ENCODE measurements around the gene WNK1.
"Not testable (repeated sequence)": the region's sequence is repeated elsewhere in the genome, so short reads cannot be mapped to it uniquely, and the experiment has no call there.

The WNK1 gene

DNA sequence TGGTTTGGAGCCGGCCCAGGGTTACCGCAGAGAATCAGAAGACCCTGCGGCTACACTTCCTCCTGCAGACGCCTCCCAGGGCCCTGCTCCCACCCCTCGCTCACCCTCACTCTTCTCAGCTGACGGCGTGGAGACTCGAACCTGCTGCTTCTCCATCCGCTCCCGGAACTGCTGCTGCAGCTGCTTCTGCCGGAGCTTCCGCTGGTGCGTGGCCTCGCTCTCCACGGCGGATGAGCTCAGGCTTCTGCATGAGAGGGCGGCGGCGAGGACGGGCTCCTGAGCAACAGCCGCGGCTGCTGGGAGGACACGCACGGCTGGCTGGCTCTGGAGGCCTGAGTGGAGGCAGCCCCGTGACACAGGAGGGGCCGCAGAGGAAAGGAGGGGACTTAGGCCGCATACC, 163.9 kb downstream of the WNK1 start:
- DNase-seq = no peak

DNA sequence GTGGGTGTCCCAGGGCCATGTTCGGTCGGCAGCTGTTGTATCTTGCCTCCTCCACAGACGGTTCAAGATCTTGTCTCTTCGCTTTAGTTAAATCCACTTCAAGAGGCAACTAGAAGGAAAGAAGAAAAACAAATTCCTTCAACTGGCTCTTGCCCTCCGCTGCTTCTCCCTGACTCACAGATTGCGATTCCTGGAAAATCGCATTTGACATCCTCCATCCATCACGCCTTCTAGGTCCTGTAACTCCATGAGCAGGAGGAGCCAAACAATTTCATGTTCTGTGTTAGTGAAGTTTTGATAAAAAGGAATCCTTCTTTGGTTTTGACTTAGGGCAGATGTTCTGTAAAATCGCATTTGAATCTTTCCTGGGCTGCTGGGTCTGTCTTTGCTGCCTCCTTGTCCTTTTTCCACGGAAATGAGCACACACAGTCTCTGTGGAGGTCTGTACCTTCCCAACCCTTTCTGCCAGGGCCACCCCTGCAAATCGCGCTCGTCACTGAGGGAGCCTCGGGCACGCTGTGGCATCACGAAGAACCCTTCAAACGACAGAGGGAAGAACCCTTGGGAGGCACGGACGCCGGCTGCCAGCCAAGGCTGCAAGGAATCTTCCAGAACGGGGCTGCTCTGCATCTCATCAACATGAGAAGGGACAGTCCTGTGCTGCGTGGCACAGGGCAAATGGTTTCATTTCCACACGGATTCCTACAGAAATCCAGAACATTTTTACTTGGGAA, 164.5 kb downstream of the WNK1 start:
- no peak for DNase-seq

DNA sequence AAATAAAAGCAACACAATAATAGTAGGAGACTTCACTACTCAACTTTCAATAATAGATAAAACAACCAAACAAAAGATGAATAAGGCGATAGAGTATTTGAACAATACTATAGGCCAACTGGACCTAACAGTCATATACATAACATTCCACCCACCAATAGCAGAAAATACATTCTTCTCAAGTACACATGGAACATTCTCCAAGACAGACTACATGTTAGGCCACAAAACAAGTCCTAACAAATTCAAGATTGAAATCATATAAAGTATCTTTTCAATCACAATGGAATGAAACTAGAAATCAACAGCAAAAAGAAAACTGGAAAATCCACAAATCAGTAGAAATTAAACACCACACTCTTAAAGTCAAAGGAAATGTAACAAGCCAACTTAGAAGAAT, 168.3 kb downstream of the WNK1 start:
- DNase-seq = no peak

DNA sequence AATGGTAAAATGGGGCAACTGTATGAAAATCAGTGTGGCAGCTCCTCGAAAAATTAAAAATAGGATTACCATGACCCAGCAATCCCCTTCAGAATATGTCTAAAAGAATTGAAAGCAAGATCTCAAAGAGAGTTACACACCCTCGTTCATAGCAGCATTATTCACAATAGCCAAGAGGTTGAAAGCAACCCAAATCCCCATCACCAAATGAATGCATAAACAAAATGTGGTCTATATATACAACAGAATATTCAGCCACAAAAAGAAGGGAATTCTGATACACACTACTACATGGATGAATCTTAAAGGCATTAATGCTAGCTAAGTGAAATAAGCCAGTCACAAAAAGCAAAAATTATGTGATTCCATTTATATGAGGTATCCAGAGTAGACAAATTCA, 169.9 kb downstream of the WNK1 start:
- DNase-seq = no peak

DNA sequence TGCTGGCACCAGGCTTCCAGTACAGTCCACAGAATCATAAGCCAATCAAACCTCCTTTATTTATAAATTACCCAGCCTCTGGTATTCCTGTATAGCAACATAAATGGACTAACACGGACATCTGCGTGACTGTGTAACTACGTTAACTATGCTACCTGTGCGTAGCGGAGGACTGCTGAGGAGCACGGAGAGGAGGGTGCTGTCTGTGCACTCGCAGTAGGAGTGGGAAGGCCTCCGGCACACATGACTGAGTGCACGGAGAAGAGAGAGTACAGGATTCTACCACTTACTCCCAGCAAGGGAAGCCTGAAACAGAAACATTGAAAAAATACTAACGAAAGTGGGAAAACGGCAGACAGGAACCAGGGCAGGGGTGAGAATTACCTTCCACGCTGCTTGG, 174.3 kb downstream of the WNK1 start:
- no peak for DNase-seq

DNA sequence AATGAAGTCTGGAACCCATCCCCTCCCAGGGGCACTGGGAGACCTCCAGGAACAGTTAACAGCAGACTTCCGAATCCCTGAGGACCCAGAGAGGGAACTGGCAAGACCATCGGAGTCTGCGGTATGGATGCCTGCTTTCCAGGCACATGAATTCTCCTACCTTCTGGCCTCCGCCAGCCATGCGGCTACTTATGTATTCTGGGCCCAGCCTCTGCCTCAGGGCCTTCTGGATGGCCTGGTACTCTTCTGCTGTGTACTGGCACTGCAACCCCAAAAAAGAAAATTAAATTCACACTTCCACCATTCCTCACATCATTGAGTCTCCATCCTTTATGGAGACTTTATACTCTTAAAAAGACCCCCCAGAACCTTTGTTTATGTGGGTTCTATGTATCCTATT, 178.7 kb downstream of the WNK1 start:
- no peak for DNase-seq

DNA sequence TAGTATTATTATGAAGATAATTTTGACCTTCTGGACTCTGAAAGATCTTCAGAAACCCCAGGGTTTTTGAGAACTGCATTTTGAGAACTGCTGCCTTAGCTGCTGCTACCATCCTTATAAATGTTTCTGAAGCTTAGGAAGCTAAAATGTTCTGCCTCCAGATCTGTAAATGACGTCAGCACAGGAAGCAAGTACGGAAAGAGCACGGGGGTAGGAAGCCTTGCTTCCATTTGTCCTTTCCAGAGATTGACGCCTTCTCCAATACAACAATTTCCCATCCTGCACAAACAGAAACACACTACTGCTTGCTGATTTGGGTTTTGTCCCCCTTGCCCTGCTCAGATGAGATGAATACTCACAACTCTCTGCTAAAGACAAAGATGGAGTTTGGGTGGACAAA, 179.2 kb downstream of the WNK1 start:
- DNase-seq = no peak

DNA sequence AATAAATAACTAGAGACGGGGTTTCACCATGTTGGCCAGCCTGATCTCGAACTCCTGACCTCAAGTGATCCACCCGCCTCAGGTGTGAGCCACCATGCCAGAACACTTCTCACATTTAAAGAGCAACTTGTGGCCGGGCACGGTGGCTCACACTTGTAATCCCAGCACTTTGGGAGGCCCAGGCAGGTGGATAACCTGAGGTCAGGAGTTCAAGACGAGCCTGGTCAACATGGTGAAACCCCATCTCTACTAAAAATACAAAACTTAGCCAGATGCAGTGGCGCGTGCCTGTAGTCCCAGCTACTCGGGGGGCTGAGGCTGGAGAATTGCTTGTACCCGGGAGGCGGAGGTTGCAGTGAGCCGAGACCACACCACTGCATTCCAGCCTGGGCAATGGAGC, 183.5 kb downstream of the WNK1 start:
- not testable (repeated sequence) for DNase-seq

DNA sequence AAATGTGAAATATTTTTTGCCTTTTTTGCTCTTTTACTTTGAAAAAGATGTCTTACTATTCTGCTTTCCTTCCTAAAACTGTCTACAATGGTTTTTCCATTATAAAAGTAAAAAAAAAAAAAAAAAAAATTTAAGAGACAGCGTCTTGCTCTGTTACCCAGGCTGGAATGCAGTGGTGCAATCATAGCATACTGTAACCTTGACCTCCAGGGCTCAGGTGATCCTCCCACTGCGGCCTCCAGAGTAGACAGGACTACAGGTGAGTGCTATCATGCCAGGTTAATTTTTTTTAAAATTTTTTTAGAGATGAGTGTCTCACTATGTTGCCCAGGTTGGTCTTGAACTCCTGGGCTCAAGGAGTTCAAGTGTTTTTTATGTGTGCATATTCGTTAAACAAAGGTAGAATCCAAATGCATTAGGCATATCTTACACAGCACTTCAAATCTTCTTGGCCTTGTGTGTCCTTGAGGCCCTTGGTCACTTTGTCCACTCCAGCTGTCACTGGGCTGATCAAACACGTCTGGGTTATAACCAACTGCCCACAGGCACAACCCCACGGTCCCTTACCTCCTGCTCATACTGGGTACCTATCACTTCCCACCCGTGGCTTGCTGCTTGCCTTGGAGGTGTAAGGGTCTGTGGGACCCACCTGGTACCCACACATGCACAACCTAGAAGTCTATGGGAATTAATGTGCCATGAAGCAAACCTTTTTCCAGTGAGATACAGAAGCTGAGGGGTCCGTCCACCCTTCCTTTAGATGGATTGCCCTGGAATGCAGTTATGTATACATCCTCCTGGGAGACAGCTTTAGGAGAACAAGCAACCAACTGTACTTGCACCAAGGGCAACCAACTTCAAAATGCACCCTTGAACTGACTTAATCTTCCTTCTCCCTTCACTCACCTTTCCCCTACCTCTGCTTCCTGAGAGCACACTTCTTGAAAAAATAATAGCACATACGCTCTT, 184.3 kb downstream of the WNK1 start:
- no peak for DNase-seq

DNA sequence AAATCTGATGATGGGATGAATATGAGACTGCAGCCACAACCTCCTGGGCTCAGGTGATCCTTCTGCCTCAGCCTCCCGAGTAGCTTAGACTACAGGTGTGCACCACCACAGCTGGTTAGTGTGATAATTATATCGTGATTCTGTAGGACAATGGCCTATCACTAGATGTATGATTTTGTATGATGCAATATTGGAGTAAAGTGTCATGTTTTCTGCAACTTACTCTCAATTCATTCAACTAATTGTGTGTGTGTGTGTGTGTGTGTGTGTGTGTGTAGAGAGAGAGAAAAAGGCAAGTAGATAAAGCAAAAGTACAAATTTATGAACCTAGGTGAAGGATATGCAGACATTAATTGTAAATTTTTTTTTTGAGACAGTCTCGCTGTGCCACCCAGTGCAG, 186.4 kb downstream of the WNK1 start:
- no peak for DNase-seq

DNA sequence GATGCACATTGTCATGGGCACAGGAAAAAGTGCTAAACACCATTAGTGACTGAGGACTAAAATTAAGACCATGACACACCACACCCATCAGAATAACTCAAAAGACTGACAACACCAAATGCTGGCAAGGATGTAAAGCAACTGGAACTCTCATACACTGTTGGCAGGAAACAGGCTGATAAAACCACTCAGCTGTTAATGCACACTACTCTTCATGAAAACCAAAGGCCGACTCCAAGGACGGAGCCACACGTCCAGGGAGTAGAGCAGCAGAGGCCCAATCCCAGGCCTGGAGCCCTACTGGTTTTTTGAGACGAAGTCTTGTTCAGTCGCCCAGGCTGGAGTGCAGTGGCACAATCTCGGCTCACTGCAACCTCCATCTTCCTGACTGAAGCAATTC, 190.7 kb downstream of the WNK1 start:
- no peak for DNase-seq

DNA sequence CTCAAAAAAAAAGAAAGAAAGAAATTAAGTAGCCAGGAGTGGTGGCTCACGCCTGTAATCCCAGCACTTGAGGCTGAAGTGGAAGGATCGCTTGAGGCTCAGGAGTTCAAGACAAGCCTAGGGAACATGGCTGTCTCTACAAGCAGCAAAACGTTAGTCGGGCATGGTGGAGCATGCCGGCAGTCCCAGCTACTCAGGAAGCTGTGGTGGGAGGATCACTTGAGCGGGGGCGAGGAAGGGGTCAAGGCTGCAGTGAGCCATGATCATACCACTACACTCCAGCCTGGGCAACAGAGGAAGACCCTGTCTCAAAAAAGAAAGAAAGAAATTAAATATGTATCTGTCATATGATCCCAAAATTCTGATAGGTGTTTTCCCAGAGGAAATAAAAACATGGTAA, 191.8 kb downstream of the WNK1 start:
- DNase-seq = no peak

DNA sequence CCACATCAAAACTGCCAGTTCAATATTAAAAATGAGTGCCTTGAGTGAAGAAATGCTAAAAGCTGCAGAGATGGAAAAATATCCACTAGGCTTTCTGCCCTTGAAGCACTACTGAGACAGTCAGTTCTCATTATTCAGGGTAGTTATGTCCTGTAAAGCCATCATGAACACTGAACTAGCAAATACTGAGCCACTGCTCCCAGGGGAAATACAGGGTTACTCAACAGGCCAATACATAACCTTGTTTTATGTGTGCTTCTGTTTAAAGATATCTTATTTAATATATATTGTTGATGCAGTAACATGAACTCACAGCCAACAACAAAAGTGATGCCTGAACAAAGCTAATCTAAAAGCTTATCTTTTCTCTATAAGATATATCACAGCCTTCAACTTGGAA, 193.8 kb downstream of the WNK1 start:
- no peak for DNase-seq

DNA sequence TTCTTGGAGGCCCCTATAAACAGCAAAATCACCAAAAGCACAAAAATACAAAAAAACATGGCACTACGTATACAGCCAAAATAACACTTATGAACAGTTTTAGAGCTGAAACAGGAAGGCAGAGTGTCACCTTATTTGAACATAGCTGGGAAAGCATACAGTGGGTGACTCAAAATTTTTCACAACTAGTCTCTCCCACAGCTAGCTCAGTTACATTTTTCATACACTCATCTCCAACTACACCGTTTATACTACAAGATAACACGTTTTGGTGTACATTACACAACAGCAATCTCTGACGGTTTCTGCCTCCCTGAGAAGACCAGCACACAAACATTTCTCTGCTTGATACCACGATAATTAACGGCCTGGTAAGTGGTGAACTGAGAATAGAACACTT, 194.3 kb downstream of the WNK1 start:
- DNase-seq = no peak

DNA sequence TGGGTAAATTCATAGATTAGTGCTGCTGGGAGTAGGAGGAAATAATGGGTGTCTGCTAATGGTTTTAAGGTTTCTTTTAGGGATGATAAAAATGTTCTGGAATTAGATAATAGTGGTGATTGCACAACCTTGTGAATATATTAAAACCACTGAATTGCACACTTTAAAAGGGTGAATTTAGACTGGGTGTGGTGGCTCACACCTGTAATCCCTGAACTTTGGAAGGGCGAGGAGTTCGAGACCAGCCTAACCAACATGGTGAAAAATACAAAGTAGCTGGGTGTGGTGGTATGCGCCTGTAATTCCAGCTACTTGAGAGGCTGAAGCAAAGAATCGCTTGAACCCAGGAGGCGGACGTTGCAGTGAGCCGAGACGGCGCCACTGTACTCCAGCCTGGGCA, 195.9 kb downstream of the WNK1 start:
- DNase-seq = no peak

DNA sequence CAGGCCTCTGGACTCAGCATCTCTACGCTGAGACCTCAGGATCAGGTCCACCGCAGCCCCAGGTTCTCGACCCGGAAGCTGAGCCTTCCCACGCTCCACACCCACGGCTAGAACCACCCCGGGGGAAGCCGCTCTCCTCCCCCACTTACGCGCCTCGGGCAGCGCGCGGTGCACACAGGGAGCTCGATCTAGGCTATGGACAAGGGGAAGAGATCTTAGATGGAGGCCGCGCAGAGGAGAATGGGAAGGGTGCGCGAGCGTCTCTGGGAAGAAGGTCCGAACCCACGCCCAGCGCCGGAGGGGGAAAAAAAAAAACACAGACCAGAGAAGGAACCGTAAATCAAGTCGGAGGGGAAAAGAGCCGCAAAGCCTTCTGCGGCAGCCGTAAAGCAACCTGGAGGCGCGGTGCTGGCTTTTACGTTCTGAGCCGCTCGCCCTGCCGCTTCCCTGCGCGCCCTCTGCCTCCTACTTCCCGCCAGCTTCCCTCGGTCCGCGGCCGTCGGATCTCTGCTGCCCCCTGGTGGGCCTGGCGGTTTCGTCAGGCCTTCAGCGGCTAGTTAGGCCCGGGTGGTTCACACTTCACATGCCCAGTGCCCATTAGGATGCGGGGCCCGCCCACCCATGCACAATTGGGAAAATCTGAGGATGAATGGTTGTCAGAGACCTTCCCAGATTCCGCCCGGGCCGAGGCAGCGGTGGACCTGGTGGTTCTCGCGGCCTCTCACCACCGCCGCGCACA, 197.2 kb downstream of the WNK1 start, which contains the start of gene RAD52:
TSS of gene RAD52 (minus strand) at position 242 of the 739 bp plus-strand sequence. CDS start 16,636 bp downstream, outside the sequence.
- peak; percentile 98 for DNase-seq

DNA sequence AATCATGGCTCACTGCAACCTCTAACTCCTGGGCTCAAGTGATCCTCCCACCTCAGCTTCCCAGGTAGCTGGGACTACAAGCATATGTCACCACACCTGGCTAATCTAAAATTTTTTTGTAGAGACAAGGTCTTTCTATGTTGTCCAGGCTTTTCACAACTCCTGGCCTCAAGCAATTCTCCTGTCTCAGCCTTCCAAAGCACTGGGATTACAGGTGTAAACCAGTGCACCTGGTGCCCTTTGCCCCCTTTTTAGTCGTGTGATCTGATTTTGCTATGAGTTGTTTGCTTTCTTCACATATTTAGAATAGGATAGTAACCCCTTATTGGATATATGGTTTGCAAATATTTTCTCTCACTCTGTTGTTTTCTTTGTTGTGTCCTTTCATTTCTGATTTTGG, 198.8 kb downstream of the WNK1 start:
- DNase-seq = no peak

DNA sequence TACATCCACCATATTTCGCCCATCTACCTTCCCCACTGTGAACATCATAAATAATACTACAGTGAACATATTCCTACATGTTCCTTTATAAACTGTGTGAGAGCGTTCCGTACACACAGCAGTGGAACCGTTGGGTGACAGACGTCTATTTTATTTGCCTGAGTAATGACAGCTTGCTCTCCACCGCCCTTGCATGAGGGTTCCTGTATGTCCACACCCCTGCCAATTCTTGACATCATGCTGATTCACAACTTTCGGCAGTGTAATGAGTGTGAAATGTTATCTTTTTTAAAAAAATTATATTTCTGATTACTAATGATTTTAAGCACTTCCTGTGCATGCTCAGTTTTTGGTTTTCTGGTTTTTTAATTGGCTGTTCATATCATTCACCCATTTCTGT, 201.4 kb downstream of the WNK1 start:
- no peak for DNase-seq

DNA sequence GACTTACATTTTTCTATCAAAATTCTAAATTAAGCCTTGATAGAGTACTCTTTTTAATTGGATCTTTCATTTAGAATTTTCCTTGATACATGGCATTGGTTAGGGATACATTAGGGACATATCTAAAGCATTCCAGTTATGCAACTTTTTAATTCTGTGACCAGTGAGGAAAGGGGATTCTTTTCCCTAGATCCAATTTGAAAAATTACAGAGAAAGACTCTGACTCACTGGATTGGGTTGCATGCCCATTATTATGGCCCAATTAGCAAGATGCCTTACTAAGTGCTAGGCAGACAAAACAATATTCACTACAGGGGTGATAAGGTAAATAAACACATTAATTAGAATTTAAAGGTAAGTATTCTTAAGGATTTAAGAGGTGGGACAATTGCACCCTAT, 202.4 kb downstream of the WNK1 start:
- no peak for DNase-seq

DNA sequence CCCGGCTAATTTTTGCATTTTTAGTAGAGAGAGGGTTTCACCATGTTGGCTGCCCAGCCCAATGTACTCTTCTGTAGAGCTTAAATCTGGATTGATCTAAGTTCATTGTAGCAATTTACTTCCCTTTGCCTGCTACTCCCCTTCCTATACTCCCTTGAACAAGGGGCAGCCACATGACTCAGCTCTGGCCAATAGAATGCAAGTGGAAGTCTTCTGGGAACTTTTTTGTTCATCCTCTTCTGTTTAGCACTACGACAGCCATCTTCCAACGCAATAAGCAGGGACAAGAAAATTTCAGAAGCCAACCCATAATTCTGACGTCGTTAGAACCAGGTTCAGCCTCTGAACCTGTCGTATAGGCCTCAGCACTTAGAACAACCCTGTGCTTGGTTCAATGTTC, 203.6 kb downstream of the WNK1 start:
- DNase-seq = no peak

DNA sequence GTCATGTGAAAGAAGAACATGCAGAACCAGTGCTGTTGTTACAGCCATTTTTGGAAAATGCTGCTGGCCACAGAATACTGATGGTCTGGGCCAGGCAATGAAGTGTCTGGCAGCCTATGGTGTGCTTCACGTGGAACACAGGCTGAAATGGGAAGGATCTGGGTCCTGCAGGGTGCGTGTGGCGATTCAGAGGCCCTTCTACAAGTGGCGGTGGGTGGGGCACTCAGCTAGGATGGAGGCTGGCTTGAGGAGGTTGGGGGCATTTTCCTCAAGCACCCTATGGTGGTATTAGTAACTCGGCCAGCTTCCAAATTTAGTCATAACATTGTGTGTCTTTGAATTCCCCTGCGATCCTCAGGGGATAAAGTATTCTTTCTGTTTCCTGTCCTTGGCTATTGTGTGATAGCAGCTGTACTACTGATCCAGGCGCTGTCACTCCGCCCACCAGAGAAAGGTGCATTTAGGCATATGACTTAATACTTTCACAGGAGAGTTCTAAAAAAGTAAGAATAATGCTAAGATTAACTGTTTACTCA, 206.3 kb downstream of the WNK1 start:
- no peak for DNase-seq
